Subcutaneous abdominal adipose tissue (tissue), 5 donors: ENCODE data around the gene DNAH17.
A peak's percentile ranks its signal among the peaks of the same experiment; 100 is the strongest.

Experiments
- H3K27ac ChIP-seq: one replicate; pipeline ENCODE4 v1.7.0; 2013; ENCODE audit warnings: low read depth, mild to moderate bottlenecking, inconsistent platforms, low read length, moderate library complexity
- H3K27me3 ChIP-seq, 5 donors: one replicate each; pipeline ENCODE4 v1.7.0; 2013; ENCODE audit warnings: low read length in 5 of 5, inconsistent platforms in 1 of 5; ENCODE audit not compliant: control insufficient read depth in 5 of 5, insufficient read depth in 4 of 5
- H3K36me3 ChIP-seq, 5 donors: one replicate each; pipeline ENCODE4 v1.7.0; 2013; ENCODE audit warnings: low read length in 5 of 5; ENCODE audit not compliant: control insufficient read depth in 5 of 5, insufficient read depth in 5 of 5
- H3K4me1 ChIP-seq, 5 donors: one replicate each; pipeline ENCODE4 v1.7.0; 2013; ENCODE audit warnings: low read length in 5 of 5, mild to moderate bottlenecking in 3 of 5, moderate library complexity in 1 of 5; ENCODE audit not compliant: control insufficient read depth in 5 of 5, insufficient read depth in 5 of 5
- H3K4me3 ChIP-seq, 5 donors: one replicate each; pipeline ENCODE4 v1.7.0; 2013; ENCODE audit warnings: low read length in 5 of 5, low read depth in 1 of 5
- H3K9ac ChIP-seq, 5 donors: one replicate each; pipeline ENCODE4 v1.7.0; 2013; ENCODE audit warnings: low read length in 5 of 5, mild to moderate bottlenecking in 4 of 5, moderate library complexity in 3 of 5
- H3K9me3 ChIP-seq, 5 donors: one replicate each; pipeline ENCODE4 v1.7.0; 2013; ENCODE audit warnings: low read length in 5 of 5; ENCODE audit not compliant: control insufficient read depth in 5 of 5
- donor health status: healthy.
- donor health status: healthy.
- donor health status: healthy.
- donor health status: healthy.
- donor health status: healthy.

Gene DNAH17

DNA sequence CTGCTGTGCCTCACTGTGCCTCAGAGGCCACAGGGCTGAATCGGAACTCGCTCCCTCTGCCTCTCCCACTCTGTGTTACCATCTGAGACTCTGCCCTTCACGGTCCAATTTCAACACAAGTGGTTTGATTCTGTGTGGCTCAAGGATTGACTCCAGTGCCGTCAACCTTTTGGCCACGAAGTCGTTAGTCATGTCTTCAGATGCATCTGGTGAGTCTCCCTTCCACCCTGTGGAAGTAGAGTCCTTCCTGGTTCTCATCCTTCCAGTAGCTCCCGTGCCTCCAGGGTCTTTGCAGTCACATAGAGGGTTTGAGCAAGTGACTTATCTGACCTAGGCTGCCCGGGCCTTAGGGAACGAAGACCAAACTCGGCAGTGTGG lies 147.6 kb downstream of the DNAH17 start:
- Histone ChIP-seq H3K4me3 (no peak overlapping the region), H3K36me3 (peaks cover 0 to 52% (median 40%) of the 10 kb centered on the region in 5 donors), H3K27ac (no peak overlapping the region)

DNA sequence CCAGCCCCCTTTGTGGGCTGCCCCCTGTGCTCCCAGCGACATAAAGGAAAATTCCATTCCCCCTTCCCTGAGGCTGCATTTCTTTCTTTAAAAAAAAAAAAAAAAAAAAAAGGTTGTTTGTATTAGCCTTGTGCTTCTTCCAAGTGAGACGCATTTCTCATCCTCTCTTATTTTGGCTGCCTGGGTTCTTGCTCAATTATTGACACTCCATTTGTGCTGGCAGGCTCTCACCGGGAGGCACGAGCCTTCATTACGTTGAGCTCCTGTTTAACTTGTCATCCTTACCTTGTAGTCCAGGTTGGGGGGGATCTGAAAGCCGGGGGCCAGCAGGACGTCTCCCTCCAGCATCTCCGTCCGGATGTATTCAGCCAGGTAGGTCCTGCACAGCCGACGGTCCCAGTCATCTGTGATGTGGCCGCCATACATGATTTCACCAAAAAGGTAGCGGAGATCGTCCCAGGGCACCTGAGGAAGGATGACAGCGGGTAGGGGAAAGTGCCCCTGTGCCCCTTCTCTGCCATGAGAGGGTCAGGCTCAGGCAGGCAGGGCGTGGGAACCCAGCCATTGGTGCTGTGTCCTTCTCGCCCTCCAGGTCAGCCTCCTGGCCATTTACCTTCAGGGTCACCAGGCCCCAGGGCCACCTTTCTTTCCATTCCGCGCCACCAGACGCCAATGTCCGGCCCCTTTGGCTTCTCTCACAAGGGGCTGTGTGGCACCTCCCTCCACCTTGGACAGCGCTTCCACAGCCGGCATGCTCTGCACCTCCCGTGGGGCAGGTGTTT lies 148.2 kb downstream of the DNAH17 start:
- Histone ChIP-seq H3K4me3 (no peak overlapping the region), H3K36me3 (peaks cover 0 to 58% (median 46%) of the 10 kb centered on the region in 5 donors), H3K9me3 (no peaks in the 10 kb centered on the region), H3K9ac (no peak overlapping the region), H3K27me3 (no peaks in the 10 kb centered on the region), H3K27ac (no peak overlapping the region), H3K4me1 (peaks cover 6 to 48% (median 32%) of the 10 kb centered on the region in 5 donors)

More for the DNA sequence above, 147.6 kb downstream of the DNAH17 start:
- Histone ChIP-seq H3K27me3 (no peaks in the 10 kb centered on the region), H3K9me3 (no peaks in the 10 kb centered on the region), H3K9ac (no peak overlapping the region), H3K4me1 (peaks cover 6 to 42% (median 32%) of the 10 kb centered on the region in 5 donors)

DNA sequence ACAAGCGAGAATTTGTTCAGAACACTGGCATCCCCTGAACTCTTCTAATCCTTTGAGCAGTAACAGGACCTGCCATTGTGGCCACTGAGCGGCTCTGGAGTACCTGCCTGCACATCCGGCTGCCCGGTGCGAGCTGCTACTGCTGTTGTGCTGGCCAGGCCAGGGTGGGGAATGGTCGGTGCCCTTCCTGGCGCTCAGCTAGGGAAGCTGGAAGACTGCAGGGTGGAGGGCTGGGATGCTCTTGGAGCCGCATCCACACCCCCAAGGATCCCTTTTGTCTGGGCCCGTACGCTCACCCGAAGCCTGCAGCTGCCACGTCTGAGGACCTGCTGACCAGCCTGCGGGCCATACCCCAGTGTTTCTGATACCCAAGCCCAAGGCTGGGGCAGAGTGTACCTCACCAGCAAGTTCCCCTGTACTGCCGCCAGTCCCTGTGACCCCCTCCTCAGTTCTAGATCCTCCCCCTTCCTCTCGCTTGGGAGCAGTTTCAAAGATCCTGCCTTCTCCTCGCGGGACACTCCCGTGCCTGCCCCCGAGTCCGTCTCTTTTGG lies 149.1 kb downstream of the DNAH17 start:
- H3K27ac ChIP-seq: no peak overlapping the region
- H3K4me1 ChIP-seq: peaks cover 6 to 56% (median 32%) of the 10 kb centered on the region in 5 donors
- H3K36me3 ChIP-seq: peaks cover 0 to 67% (median 55%) of the 10 kb centered on the region in 5 donors
- no peaks in the 10 kb centered on the region for H3K27me3 ChIP-seq
- H3K9ac ChIP-seq: no peak overlapping the region
- no peaks in the 10 kb centered on the region for H3K9me3 ChIP-seq
- H3K4me3 ChIP-seq: no peak overlapping the region

DNA sequence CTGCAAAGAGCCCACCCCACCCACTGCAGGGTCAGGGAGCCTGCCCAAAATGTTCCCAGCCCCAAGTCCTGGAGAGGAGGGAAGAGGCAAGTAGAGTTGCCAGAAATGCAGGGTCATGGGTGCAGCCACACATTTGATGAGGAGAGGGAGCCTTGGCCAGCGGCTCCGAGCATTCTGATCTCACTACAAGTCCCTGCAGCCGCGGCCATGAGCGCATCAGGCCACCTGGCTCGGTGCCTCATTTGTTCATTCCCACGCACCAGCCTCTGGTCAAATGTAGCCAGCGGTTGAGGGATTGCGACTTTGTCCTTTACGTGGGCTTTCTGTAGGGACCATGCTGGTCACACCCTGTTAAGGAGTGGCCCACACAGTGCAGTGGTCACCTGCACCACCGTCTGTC lies 150.1 kb downstream of the DNAH17 start:
- Histone ChIP-seq H3K36me3 (peaks cover 0 to 72% (median 59%) of the 10 kb centered on the region in 5 donors), H3K4me3 (no peak overlapping the region), H3K27me3 (no peaks in the 10 kb centered on the region), H3K27ac (no peak overlapping the region), H3K9ac (no peak overlapping the region), H3K4me1 (peaks cover 6 to 51% (median 28%) of the 10 kb centered on the region in 5 donors), H3K9me3 (no peaks in the 10 kb centered on the region)

DNA sequence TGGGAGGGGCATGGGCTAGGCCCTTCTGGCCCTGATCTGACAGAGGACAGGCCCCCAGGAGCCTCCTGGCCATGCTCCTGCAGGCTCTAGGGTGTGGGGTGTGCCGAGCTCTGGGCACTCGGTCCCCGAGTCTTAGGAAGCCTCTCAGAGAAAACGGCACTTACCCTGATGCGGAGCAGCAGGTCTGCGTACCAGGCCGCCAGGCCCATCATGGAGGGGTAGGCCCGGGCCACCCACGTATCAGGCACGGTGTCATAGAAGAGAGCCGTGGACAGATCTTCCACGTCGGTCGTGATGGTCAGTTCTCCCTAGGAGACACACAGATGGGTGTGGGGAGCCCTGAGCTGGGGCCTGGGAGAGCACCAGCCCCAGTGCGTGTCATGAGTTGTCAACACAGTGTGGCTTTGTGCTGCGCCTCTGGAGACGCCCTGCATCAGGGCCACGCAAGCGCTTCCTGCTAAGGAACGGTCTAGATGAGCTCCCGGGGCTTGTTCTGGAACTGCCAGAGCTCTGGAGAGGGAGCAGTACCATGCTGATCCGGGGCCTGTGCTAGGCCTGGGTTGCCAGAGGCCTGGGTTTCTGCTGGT lies 150.8 kb downstream of the DNAH17 start:
- Histone ChIP-seq H3K36me3 (peaks cover 0 to 78% (median 61%) of the 10 kb centered on the region in 5 donors), H3K4me1 (peaks cover 6 to 52% (median 29%) of the 10 kb centered on the region in 5 donors), H3K4me3 (no peak overlapping the region), H3K27ac (no peak overlapping the region), H3K9ac (no peak overlapping the region), H3K9me3 (no peaks in the 10 kb centered on the region), H3K27me3 (no peaks in the 10 kb centered on the region)

DNA sequence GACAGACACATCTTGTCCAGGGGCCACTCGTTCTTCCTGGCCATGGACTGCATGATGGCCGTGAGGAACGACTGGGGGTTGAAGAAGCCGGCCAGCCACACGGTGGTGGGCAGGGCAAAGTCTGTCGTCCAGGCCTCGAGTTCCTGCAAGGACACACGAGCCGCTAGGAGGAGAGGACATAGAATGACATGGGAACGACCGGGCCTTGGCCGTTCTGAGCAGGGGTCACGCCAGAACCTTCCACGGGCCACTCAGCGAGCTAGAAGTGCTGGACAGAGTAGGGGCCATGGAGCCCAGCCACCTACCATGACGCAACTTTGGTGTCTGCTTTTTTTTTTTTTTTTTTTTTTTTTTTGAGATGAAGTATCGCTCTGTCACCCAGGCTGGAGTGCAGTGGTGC lies 151.8 kb downstream of the DNAH17 start:
- peaks cover 0 to 85% (median 64%) of the 10 kb centered on the region in 5 donors for H3K36me3 ChIP-seq
- peaks cover 12 to 59% (median 38%) of the 10 kb centered on the region in 5 donors for H3K4me1 ChIP-seq
- H3K4me3 ChIP-seq: no peak overlapping the region
- peak overlapping the region; percentile 76 for H3K27ac ChIP-seq
- no peak overlapping the region for H3K9ac ChIP-seq
- no peaks in the 10 kb centered on the region for H3K27me3 ChIP-seq
- H3K9me3 ChIP-seq: no peaks in the 10 kb centered on the region

DNA sequence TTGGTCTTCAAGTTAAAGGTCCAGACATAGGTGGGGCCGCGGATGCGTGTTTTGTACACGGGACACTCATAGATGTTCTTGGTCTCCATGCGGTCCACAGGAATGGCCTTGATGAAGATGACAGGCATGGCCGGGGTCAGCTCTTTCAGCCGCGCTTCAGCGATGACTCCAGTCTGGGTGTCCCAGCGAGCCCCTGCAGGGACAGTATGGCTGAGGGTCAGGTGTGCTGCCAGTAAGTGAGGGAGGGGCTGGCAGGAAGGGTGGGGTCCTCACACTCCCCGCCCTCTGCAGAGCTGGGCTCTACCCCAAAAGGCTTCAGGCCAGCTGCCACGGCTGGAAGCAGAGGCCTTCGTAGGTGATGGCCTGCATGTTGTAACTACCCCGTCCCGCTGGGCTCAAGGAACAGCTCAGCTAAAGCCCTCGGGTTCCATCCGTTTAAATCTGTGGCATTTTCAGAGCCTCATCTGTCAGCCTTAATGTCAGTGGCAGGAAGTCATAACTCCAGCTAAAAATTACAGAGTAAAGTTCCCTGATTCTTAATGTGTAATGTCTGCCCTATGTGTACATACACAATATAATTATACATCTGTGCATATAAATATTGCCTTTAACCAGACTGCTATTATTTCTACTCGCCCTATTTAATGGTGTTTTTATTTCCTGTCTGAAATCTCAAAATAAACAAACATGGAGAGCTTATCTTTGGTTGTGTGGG lies 153.1 kb downstream of the DNAH17 start:
- Histone ChIP-seq H3K4me1 (peaks cover 11 to 68% (median 46%) of the 10 kb centered on the region in 5 donors), H3K9ac (no peak overlapping the region), H3K36me3 (peaks cover 0 to 85% (median 69%) of the 10 kb centered on the region in 5 donors), H3K27me3 (no peaks in the 10 kb centered on the region), H3K9me3 (no peaks in the 10 kb centered on the region), H3K4me3 (no peak overlapping the region), H3K27ac (peak overlapping the region; percentile 80)

DNA sequence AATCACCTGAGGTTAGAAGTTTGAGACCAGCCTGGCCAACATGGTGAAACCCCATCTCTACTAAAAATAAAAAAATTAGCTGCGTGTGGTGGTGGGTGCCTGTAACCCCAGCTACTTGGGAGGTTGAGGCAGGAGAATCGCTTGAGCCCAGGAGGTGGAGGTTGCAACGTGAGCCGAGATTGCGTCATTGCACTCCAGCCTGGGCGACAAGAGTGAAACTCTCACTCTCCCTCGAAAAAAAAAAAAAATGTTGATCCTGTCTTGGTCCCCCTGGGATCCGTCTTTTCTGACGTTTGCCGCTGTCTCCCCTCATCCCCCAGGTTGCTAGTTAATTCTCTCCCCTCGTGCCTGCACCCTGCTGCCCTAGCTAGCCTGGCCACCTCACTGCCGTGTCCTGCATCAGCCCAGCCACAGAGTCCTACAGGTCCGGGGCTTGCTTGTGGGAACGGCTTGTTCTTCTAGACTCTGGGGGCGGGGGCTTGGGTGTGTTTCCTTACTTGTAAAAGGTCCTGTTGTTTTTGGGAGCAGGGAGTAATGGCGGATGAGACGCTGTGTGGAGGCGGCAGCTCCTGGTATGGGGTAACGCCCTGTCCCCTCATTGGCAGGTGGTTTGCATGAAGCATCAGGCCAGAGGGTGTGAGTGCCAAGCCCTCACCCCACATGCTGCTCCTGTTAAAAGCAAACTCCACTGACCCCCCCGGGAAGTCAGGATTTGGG lies 154.2 kb downstream of the DNAH17 start:
- peaks cover 0 to 76% (median 61%) of the 10 kb centered on the region in 5 donors for H3K36me3 ChIP-seq
- peak overlapping the region; percentile 80 for H3K27ac ChIP-seq

DNA sequence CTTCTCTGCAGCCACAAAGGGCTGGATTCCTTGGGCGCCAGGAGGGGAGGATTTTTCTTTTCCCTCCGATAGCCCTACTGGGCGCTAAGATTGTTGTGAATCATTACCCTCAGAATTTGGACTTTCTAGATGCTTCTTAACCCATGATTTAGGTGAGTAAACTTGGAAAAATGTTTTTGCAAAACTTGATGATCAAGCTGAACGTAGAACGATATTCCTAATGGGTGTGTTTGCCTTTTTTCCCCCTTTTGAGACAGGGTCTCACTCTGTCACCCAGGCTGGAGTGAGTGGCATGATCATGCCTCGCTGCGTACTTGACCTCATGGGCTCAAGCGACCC lies 155.0 kb downstream of the DNAH17 start:
- Histone ChIP-seq H3K27ac (peak overlapping the region; percentile 80), H3K27me3 (no peaks in the 10 kb centered on the region), H3K36me3 (peaks cover 0 to 70% (median 56%) of the 10 kb centered on the region in 5 donors), H3K9ac (no peak overlapping the region), H3K4me1 (peaks cover 7 to 64% (median 58%) of the 10 kb centered on the region in 5 donors), H3K4me3 (no peak overlapping the region), H3K9me3 (no peaks in the 10 kb centered on the region)

More for the DNA sequence above, 154.2 kb downstream of the DNAH17 start:
- no peaks in the 10 kb centered on the region for H3K27me3 ChIP-seq
- H3K4me3 ChIP-seq: no peak overlapping the region
- peaks cover 7 to 59% (median 53%) of the 10 kb centered on the region in 5 donors for H3K4me1 ChIP-seq
- no peaks in the 10 kb centered on the region for H3K9me3 ChIP-seq
- no peak overlapping the region for H3K9ac ChIP-seq
